Activated CD8-positive, alpha-beta memory T cell treated with anti-CD3 and anti-CD28 coated beads for 24 hours (primary cell): Measurements from ENCODE around the gene PCNX2.

Experiments
- DNase-seq: peaks from one replicate; pipeline ENCODE4 v3.0.0-alpha.2; 2020

Gene PCNX2

GRCh38 chr1:233045588-233045987, 249.9 kb downstream of the PCNX2 start:
- DNase-seq = no peak

- DNase-seq = no peak
Observed at GRCh38 chr1:233042834-233043233, 252.7 kb downstream of the PCNX2 start.

GRCh38 chr1:233040494-233040893, 255.0 kb downstream of the PCNX2 start:
- DNase-seq = no peak

- DNase-seq = no peak
Observed at GRCh38 chr1:233038581-233038980, 256.9 kb downstream of the PCNX2 start.

GRCh38 chr1:233037843-233038242, 257.7 kb downstream of the PCNX2 start:
- no peak for DNase-seq

- DNase-seq = no peak
Observed at GRCh38 chr1:233034836-233035235, 260.7 kb downstream of the PCNX2 start.

GRCh38 chr1:233033361-233033760, 262.2 kb downstream of the PCNX2 start:
- no peak for DNase-seq

GRCh38 chr1:233032916-233033315, 262.6 kb downstream of the PCNX2 start:
- DNase-seq = no peak

- DNase-seq = no peak
Observed at GRCh38 chr1:233031521-233031920, 264.0 kb downstream of the PCNX2 start.

- DNase-seq = no peak
Observed at GRCh38 chr1:233027046-233027445, 268.5 kb downstream of the PCNX2 start.

- DNase-seq = no peak
Observed at GRCh38 chr1:233025567-233025966, 270.0 kb downstream of the PCNX2 start.

GRCh38 chr1:233025157-233025556, 270.4 kb downstream of the PCNX2 start:
- DNase-seq = no peak

- no peak for DNase-seq
Observed at GRCh38 chr1:233024199-233024598, 271.3 kb downstream of the PCNX2 start.

- no peak for DNase-seq
Observed at GRCh38 chr1:233022246-233022645, 273.3 kb downstream of the PCNX2 start.

- no peak for DNase-seq
Observed at GRCh38 chr1:233020426-233020825, 275.1 kb downstream of the PCNX2 start.

GRCh38 chr1:233019778-233020325, 275.7 kb downstream of the PCNX2 start:
- DNase-seq = no peak

GRCh38 chr1:233019083-233019482, 276.4 kb downstream of the PCNX2 start:
- no peak for DNase-seq

GRCh38 chr1:233016798-233017197, 278.7 kb downstream of the PCNX2 start:
- DNase-seq = no peak

- DNase-seq = no peak
Observed at GRCh38 chr1:233015965-233016364, 279.6 kb downstream of the PCNX2 start.

- DNase-seq = no peak
Observed at GRCh38 chr1:233012021-233012420, 283.5 kb downstream of the PCNX2 start.

- DNase-seq = no peak
Observed at GRCh38 chr1:233010146-233010545, 285.4 kb downstream of the PCNX2 start.

GRCh38 chr1:233006541-233006973, 289.0 kb downstream of the PCNX2 start:
- DNase-seq = no peak

- DNase-seq = no peak
Observed at GRCh38 chr1:233006108-233006507, 289.4 kb downstream of the PCNX2 start.

GRCh38 chr1:233005703-233006102, 289.8 kb downstream of the PCNX2 start:
- DNase-seq = peak; percentile 3

GRCh38 chr1:233005156-233005555, 290.4 kb downstream of the PCNX2 start:
- DNase-seq = peak; percentile 11

- no peak for DNase-seq
Observed at GRCh38 chr1:233004451-233004850, 291.1 kb downstream of the PCNX2 start.
